Tibial artery (tissue), 4 donors: ENCODE results near the gene CST11.
"Not testable (repeated sequence)": the region's sequence is repeated elsewhere in the genome, so short reads cannot be mapped to it uniquely, and the experiment has no call there.

ENCODE experiments used
- DNase-seq, 2 donors: peaks; one replicate each; pipeline ENCODE4 v3.0.0-alpha.2; 2019
- H3K27ac ChIP-seq, 2 donors: fragments of 200-600 bp; sonication (generic) in 1 of 2; 1 replicate in 1 of 2; 2 replicates in 1 of 2; pipeline ENCODE4 v1.5.1; 2018 to 2019; ENCODE audit warnings: mild to moderate bottlenecking in 1 of 2
- H3K27me3 ChIP-seq, 2 donors: fragments of 200-600 bp; sonication (generic) in 1 of 2; one replicate each; pipeline versions ENCODE4 v1.5.1 to v1.6.0; 2016 to 2019
- H3K36me3 ChIP-seq, 3 donors: fragments of 200-600 bp; sonication (generic) in 2 of 3; one replicate each; pipeline ENCODE4 v1.5.1; 2016 to 2019; ENCODE audit warnings: mild to moderate bottlenecking in 2 of 3
- H3K4me1 ChIP-seq, 4 donors: fragments of 200-600 bp; sonication (generic) in 2 of 4; 1 replicate in 3 of 4; 2 replicates in 1 of 4; pipeline ENCODE4 v1.5.1; 2016 to 2019
- H3K4me3 ChIP-seq, 2 donors: fragments of 200-600 bp; sonication (generic) in 1 of 2; 1 replicate in 1 of 2; 2 replicates in 1 of 2; pipeline ENCODE4 v1.5.1; 2018 to 2019; ENCODE audit warnings: mild to moderate bottlenecking in 2 of 2
- H3K9me3 ChIP-seq, 3 donors: fragments of 200-600 bp; sonication (generic) in 1 of 3; one replicate each; pipeline ENCODE4 v1.5.1; 2016 to 2019
- intact Hi-C: fragments of 100-400 bp; cut with DNase I; formaldehyde crosslinking; loops from one replicate; pipeline ENCODE4 v1.15.0; 2023; ENCODE audit warnings: low total_unique reads
- TF ChIP-seq, protein P1 (sequence below), 2 experiments: fragments of 200-600 bp in 1 of 2; fragments of 450-650 bp in 1 of 2; IDR thresholded peaks; one replicate each; pipeline ENCODE4 v1.5.1; 2017 to 2019; ENCODE audit warnings: antibody characterized with exemption in 2 of 2, mild to moderate bottlenecking in 1 of 2, moderate library complexity in 1 of 2

Gene CST11

DNA sequence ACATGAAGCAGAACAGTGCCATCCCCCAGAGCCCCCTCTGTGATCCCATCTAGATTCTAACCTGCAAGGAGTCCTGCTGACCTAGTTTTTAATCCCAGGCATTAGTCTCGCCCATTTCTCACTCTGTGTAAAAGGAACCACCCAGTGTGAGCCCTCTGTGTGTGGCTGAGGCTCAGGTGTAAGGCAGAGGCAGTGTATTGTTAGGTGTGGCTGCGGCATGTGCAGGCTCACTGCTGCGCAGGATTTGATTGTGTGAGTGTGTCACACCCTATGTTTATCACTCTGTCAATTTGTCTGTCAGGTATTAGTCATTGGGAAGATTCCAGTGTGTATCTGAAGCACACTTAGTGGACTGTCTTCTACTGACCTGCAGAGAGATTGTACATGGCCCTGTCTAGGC lies 24.5 kb upstream of the CST11 start:
- intact Hi-C loops, result no loop called here
- TF ChIP-seq, protein P1, sequence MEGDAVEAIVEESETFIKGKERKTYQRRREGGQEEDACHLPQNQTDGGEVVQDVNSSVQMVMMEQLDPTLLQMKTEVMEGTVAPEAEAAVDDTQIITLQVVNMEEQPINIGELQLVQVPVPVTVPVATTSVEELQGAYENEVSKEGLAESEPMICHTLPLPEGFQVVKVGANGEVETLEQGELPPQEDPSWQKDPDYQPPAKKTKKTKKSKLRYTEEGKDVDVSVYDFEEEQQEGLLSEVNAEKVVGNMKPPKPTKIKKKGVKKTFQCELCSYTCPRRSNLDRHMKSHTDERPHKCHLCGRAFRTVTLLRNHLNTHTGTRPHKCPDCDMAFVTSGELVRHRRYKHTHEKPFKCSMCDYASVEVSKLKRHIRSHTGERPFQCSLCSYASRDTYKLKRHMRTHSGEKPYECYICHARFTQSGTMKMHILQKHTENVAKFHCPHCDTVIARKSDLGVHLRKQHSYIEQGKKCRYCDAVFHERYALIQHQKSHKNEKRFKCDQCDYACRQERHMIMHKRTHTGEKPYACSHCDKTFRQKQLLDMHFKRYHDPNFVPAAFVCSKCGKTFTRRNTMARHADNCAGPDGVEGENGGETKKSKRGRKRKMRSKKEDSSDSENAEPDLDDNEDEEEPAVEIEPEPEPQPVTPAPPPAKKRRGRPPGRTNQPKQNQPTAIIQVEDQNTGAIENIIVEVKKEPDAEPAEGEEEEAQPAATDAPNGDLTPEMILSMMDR (IDR thresholded peaks at IDR 0.05), result no peak

DNA sequence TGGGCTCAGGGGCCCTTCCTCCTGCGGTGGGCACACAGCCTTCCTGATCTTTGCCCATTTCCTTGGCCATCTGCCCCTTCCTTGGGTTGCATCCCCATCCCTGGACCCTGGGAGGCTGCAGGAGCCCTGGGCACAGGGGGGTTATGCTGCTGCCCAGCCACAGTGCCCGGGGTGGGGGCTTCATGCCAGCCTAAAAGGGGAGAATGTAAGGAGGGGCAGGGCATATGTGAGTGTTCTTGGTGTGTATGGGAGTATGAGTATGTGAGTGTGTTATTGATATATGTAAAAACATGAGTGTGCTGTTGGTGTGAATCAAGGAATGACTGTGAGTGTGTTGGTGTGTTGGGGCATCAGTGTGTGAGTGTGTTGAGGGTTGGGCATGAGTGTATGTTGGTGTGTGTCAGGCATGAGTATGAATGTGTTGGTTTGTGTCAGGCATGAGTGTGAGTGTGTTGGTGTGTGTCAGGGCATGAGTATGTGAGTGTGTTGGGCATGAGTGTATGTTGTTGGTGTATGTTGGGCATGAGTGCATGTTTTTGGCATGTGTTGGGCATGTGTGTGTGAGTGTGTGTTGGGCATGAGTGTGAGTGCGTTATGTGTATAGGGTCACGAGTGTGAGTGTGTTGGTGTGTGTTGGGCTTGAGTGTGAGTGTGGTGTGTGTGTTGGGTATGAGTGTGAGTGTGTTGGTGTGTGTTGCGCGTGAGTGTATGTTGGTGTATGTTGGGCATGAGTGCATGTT lies 23.5 kb upstream of the CST11 start:
- no peak for DNase-seq
- Histone ChIP-seq H3K27ac (no peak overlapping the region), H3K9me3 (no peaks in the 10 kb centered on the region), H3K4me1 (no peaks in the 10 kb centered on the region), H3K27me3 (no peaks in the 10 kb centered on the region), H3K36me3 (no peaks in the 10 kb centered on the region), H3K4me3 (no peak overlapping the region)
- TF ChIP-seq, protein P1 (IDR thresholded peaks at IDR 0.05), result no peak
- intact Hi-C loops, result no loop called here

More for the DNA sequence above, 24.5 kb upstream of the CST11 start:
- Histone ChIP-seq H3K27ac (no peak overlapping the region), H3K36me3 (no peaks in the 10 kb centered on the region), H3K9me3 (no peaks in the 10 kb centered on the region), H3K4me3 (no peak overlapping the region), H3K27me3 (no peaks in the 10 kb centered on the region), H3K4me1 (no peaks in the 10 kb centered on the region)
- DNase-seq, result no peak

DNA sequence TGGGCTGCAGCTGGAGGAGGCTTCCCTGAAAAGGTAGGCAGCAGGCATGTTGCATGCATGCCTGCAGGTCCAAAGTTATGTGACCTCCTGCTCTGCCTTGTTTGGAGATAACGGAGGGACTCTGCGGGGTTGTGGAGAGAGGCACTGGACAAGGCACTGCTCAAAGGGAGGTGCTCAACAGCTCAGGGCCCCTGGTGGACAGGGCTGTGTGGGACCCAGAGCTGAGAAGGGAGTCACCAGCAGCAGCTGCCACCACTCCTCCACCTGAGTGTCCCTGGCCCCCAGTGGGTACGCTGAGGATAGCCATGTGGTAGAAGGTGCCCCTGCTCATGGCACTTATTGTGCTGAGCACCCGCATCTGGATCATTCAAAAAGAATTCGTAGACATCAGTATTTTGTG lies 22.7 kb upstream of the CST11 start:
- H3K27me3 ChIP-seq, result no peaks in the 10 kb centered on the region
- no peak overlapping the region for H3K4me3 ChIP-seq
- intact Hi-C loops, result no loop called here

DNA sequence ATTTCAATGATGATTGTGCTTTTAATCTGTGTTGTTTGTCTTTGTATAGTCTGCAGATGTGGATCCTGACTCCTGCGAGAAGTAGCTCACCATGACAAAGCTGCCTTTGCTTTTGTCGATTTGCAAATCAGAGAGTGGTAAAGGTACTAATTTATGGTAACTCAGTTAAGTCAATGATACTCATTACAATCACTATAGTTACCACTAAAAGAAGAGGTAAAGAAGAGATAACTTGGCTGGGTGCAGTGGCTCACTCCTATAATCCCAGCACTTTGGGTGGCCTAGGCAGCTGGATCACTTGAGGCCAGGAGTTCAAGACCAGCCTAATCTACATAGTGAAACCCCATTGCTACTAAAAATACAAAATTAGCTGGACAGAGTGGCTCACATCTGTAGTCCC lies 20.6 kb upstream of the CST11 start:
- H3K9me3 ChIP-seq, H3K36me3 ChIP-seq, intact Hi-C loops, H3K4me3 ChIP-seq, H3K4me1 ChIP-seq, DNase-seq, H3K27me3 ChIP-seq, H3K27ac ChIP-seq: not testable (repeated sequence)

More for the DNA sequence above, 22.7 kb upstream of the CST11 start:
- TF ChIP-seq, protein P1 (IDR thresholded peaks at IDR 0.05), result no peak
- no peaks in the 10 kb centered on the region for H3K4me1 ChIP-seq
- H3K36me3 ChIP-seq, result no peaks in the 10 kb centered on the region
- no peak for DNase-seq
- H3K9me3 ChIP-seq, result no peaks in the 10 kb centered on the region
- H3K27ac ChIP-seq, result no peak overlapping the region

DNA sequence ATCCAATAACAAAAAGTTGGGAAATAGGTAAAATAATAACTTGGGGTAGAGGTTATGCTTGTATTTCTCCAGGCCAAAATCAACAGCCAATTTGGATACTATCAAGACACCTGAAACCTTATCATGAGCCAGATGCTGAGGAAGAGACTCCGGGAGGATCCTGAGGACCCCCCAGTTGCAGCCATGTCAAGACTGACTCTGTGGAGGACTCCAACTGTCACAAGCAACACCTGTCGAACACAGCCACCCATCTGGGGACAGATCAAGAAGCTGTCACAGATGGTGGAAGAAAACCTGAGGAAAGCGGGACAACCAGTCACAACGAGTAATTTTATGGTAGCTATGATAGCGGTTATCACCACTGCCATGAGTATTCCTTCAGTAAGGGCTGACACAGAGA lies 19.6 kb upstream of the CST11 start:
- H3K9me3 ChIP-seq, H3K4me1 ChIP-seq, H3K36me3 ChIP-seq, DNase-seq, H3K27me3 ChIP-seq, H3K27ac ChIP-seq, intact Hi-C loops, H3K4me3 ChIP-seq: not testable (repeated sequence)

DNA sequence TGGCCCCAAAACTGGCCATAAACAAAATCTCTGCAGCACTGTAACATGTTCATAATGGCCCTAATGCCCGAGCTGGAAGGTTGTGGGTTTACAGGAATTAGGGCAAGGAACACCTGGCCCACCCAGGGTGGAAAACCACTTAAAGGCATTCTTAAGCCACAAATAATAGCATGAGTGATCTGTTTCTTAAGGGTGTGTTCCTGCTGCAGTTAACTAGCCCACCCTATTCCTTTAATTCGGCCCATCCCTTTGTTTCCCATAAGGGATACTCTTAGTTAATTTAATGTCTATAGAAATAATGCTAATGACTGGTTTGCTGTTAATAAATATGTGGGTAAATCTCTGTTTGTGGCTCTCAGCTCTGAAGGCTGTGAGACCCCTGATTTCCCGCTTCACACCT lies 14.3 kb upstream of the CST11 start:
- H3K27me3 ChIP-seq, H3K4me1 ChIP-seq, intact Hi-C loops, H3K4me3 ChIP-seq, DNase-seq, H3K36me3 ChIP-seq, H3K27ac ChIP-seq: not testable (repeated sequence)
- H3K9me3 ChIP-seq, result peaks cover 0 to 20% (median 9%) of the 10 kb centered on the region in 3 donors

DNA sequence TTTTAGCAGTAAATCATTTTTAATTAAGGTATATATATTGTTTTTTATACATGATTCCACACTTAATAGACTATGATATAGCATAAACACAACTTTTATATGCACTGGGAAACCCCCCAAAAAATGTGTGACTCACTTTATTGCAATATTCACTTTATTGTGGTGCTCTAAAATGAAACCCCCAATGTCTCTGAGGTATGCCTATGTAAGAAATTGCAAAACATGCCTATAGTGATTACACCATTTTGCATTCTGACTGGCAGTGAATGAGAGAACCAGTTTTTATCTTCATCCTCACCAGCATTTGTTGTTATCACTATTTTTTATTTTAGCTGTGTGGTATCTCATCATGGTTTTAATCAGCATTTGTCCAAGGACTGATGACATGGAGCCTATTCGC lies 8.5 kb upstream of the CST11 start:
- no peaks in the 10 kb centered on the region for H3K36me3 ChIP-seq
- H3K4me3 ChIP-seq, result no peak overlapping the region
- intact Hi-C loops, result no loop called here
- H3K4me1 ChIP-seq, result no peaks in the 10 kb centered on the region
- H3K9me3 ChIP-seq, result peaks cover 0 to 10% (median 0%) of the 10 kb centered on the region in 3 donors
- H3K27me3 ChIP-seq, result no peaks in the 10 kb centered on the region
- no peak for DNase-seq
- TF ChIP-seq, protein P1 (IDR thresholded peaks at IDR 0.05), result no peak
- H3K27ac ChIP-seq, result no peak overlapping the region
